ENCODE measurements around the gene OLAH. TPM values are rescaled to one million over a fixed set of nuclear protein-coding genes. Genes with fewer than 3 reads are reported as not detected.
"Not testable (repeated sequence)": the region's sequence is repeated elsewhere in the genome, so short reads cannot be mapped to it uniquely, and the experiment has no call there.

OLAH gene
- total RNA-seq, 1 experiment from 2014 or later, result 1.4 TPM

GRCh38 chr10:15024017-15025004 lies 19.4 kb upstream of the OLAH start:
- H3K4me1 Mint-ChIP-seq (ENCODE audit: insufficient read depth, unreplicated experiment); H3K36me3 Mint-ChIP-seq (ENCODE audit: insufficient read depth, unreplicated experiment); H3K9me3 Mint-ChIP-seq (ENCODE audit: unreplicated experiment); POLR2A ChIA-PET; H3K4me3 Mint-ChIP-seq (ENCODE audit: unreplicated experiment); H3K27me3 Mint-ChIP-seq (ENCODE audit: insufficient read depth, unreplicated experiment); DNase-seq (ENCODE audit: unreplicated experiment); intact Hi-C loops (cut with micrococcal nuclease); H3K27ac Mint-ChIP-seq (ENCODE audit: low read depth, unreplicated experiment); BruUV-seq (replicated peaks): not testable (repeated sequence)
- CTCF ChIA-PET, result interaction anchor here (0.6 kb wide), 1 partner anchor 1691 kb away, joined by 3 read pairs; no protein-coding TSS in a partner anchor

DNA sequence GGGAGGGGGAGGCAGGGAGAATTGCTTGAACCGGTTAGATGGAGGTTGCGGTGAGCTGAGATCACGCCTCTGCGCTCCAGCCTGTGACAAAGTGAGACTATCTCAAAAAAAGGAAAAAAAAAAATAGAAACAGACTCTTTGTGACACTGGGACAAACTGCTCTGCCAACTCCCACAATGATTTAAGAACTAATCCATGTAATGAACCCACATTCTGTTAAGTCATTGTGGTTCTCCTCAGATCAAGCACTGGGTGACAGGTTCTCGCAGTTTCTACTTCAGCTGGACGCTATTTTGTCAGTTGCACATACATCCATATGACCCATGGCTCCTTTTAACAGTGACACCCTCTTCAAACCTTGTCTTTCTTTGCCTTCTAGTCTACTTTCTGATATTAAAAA lies 18.7 kb upstream of the OLAH start:
- H3K27ac Mint-ChIP-seq (ENCODE audit: low read depth, unreplicated experiment); POLR2A ChIA-PET; H3K9me3 Mint-ChIP-seq (ENCODE audit: unreplicated experiment); H3K27me3 Mint-ChIP-seq (ENCODE audit: insufficient read depth, unreplicated experiment); intact Hi-C loops (cut with micrococcal nuclease); H3K4me1 Mint-ChIP-seq (ENCODE audit: insufficient read depth, unreplicated experiment); CTCF ChIA-PET; H3K36me3 Mint-ChIP-seq (ENCODE audit: insufficient read depth, unreplicated experiment); BruUV-seq (replicated peaks); H3K4me3 Mint-ChIP-seq (ENCODE audit: unreplicated experiment); DNase-seq (ENCODE audit: unreplicated experiment): not testable (repeated sequence)

DNA sequence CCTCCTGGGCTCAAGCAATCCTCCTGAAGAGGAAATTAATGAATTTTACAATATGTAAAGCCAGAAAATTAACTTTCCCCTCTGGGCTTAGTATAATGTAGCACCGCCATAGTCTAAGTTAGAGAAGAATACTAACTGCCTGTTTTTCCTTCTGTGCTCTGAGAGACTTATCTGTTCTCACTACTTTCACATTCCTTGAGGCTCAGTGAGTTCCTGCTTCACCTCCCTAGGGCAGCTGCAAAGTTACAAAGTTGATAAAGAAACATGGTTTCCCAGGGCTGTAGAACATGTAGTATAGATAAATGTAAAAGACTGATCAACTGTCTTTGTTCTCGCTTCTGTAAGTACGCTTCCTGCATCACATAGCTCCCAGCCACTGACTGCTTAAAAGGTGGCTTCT lies 16.0 kb upstream of the OLAH start:
- POLR2A ChIA-PET, result no interaction called here
- no TSS peak for BruUV-seq (replicated peaks)
- intact Hi-C loops (cut with micrococcal nuclease), result no loop called here

DNA sequence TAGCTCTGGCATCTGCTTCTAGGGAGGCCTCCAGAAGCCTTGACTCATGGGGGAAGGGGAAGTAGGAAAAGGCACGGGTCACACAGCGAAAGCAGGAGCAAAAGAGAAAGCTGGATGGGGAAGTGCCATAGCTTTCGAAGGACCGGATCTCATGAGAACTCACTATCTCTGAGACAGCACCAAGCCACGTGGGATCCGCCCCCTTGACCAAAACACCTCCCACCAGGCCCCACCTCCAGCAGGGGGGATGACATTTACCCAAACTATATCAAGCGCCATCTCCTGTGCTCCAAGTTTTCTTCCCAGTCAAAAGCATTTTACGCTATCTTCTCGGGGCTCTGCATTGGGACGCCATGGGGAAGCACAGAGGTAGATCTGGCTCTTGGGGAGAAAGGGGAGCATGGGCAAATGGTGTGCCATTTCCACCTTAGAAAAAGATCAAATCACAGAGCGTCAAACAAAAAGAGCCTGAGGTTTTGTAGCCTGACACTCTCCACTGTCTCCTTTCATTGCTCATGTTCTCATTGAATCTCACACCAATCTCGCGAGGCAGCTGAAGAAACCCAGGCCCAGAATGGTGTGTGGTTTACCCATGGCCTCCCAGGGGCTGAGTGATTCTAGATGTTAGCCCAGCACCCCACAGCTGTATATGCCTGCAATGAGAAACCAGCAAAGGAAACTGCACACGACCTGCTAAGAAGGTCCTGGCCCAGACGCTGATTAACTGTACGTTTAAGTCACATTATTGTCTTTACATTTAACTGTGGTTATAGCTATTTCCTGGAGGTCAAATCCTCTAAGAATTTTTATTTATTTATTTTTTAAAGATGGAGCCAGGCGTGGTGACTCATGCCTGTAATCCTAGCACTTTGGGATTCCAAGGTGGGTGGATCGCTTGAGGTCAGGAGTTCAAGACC lies 8.1 kb upstream of the OLAH start:
- no peaks in the 10 kb centered on the region for H3K4me1 Mint-ChIP-seq (ENCODE audit: insufficient read depth, unreplicated experiment)
- ChIA-PET CTCF (interaction anchor here (1.3 kb wide), 1 partner anchor 13 kb away, joined by 3 read pairs; no protein-coding TSS in a partner anchor), POLR2A (interaction anchor here (1.1 kb wide), 1 partner anchor 76 kb away, joined by 3 read pairs; no protein-coding TSS in a partner anchor)
- peak; percentile 10 for DNase-seq (ENCODE audit: unreplicated experiment)
- no peaks in the 10 kb centered on the region for H3K27me3 Mint-ChIP-seq (ENCODE audit: insufficient read depth, unreplicated experiment)
- TF ChIP-seq, protein P1, sequence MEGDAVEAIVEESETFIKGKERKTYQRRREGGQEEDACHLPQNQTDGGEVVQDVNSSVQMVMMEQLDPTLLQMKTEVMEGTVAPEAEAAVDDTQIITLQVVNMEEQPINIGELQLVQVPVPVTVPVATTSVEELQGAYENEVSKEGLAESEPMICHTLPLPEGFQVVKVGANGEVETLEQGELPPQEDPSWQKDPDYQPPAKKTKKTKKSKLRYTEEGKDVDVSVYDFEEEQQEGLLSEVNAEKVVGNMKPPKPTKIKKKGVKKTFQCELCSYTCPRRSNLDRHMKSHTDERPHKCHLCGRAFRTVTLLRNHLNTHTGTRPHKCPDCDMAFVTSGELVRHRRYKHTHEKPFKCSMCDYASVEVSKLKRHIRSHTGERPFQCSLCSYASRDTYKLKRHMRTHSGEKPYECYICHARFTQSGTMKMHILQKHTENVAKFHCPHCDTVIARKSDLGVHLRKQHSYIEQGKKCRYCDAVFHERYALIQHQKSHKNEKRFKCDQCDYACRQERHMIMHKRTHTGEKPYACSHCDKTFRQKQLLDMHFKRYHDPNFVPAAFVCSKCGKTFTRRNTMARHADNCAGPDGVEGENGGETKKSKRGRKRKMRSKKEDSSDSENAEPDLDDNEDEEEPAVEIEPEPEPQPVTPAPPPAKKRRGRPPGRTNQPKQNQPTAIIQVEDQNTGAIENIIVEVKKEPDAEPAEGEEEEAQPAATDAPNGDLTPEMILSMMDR (IDR thresholded peaks at IDR 0.05; ENCODE audit: unreplicated experiment), result no peak
- H3K9me3 Mint-ChIP-seq (ENCODE audit: unreplicated experiment), result no peaks in the 10 kb centered on the region
- H3K4me3 Mint-ChIP-seq (ENCODE audit: unreplicated experiment), result no peak overlapping the region
- intact Hi-C loops (cut with micrococcal nuclease), result no loop called here
- H3K27ac Mint-ChIP-seq (ENCODE audit: low read depth, unreplicated experiment), result no peak overlapping the region
- no TSS peak for BruUV-seq (replicated peaks)
- no peaks in the 10 kb centered on the region for H3K36me3 Mint-ChIP-seq (ENCODE audit: insufficient read depth, unreplicated experiment)

More for the DNA sequence above, 16.0 kb upstream of the OLAH start:
- Mint-ChIP-seq H3K4me1 (ENCODE audit: insufficient read depth, unreplicated experiment) (no peaks in the 10 kb centered on the region), H3K36me3 (ENCODE audit: insufficient read depth, unreplicated experiment) (no peaks in the 10 kb centered on the region), H3K27ac (ENCODE audit: low read depth, unreplicated experiment) (no peak overlapping the region), H3K9me3 (ENCODE audit: unreplicated experiment) (no peaks in the 10 kb centered on the region), H3K4me3 (ENCODE audit: unreplicated experiment) (no peak overlapping the region), H3K27me3 (ENCODE audit: insufficient read depth, unreplicated experiment) (no peaks in the 10 kb centered on the region)
- CTCF ChIA-PET, result no interaction called here
- no peak for DNase-seq (ENCODE audit: unreplicated experiment)
- TF ChIP-seq, protein P1 (IDR thresholded peaks at IDR 0.05; ENCODE audit: unreplicated experiment), result no peak
